HEK293 (cell line): Measurements from ENCODE around the gene PHTF1.

ENCODE experiments used
- KLF10 ChIP-seq: fragments of 450-650 bp; IDR thresholded peaks from 2 replicates; pipeline ENCODE4 v1.5.1; 2018; ENCODE audit warnings: missing biosample characterization, mild to moderate bottlenecking, missing genetic modification characterization
- ZBTB1 ChIP-seq: fragments of 450-650 bp; formaldehyde crosslinking; IDR thresholded peaks from 2 replicates; pipeline ENCODE4 v1.5.1; 2016; ENCODE audit warnings: missing biosample characterization, missing genetic modification characterization
- ZFP3 ChIP-seq: fragments of 450-650 bp; formaldehyde crosslinking; IDR thresholded peaks from 2 replicates; pipeline ENCODE4 v1.5.1; 2016; ENCODE audit warnings: low read depth, missing biosample characterization, missing genetic modification characterization
- ZNF335 ChIP-seq: fragments of 450-650 bp; formaldehyde crosslinking; conservative IDR thresholded peaks from 2 replicates; pipeline ENCODE4 v1.5.1; 2016; ENCODE audit warnings: missing biosample characterization, missing genetic modification characterization
- ZNF707 ChIP-seq: fragments of 450-650 bp; formaldehyde crosslinking; IDR thresholded peaks from 2 replicates; pipeline ENCODE4 v1.5.1; 2016; ENCODE audit warnings: missing biosample characterization, missing genetic modification characterization
- ZNF76 ChIP-seq: fragments of 450-650 bp; formaldehyde crosslinking; IDR thresholded peaks from 2 replicates; pipeline ENCODE4; 2016; ENCODE audit warnings: low read depth, missing biosample characterization, missing genetic modification characterization, borderline replicate concordance
- ZNF777 ChIP-seq: fragments of 450-650 bp; formaldehyde crosslinking; IDR thresholded peaks from 2 replicates; pipeline ENCODE4 v1.5.1; 2017; ENCODE audit warnings: missing biosample characterization, missing genetic modification characterization, borderline replicate concordance
- ZNF791 ChIP-seq: fragments of 450-650 bp; formaldehyde crosslinking; IDR thresholded peaks from 2 replicates; pipeline ENCODE4 v1.5.1; 2016; ENCODE audit warnings: missing biosample characterization, missing genetic modification characterization
- TF ChIP-seq, protein P1 (sequence below): fragments of 450-650 bp; formaldehyde crosslinking; IDR thresholded peaks from 2 replicates; pipeline ENCODE4 v1.5.1; 2016; ENCODE audit warnings: missing biosample characterization, missing genetic modification characterization
- TF ChIP-seq, protein P2 (sequence below): fragments of 450-650 bp; formaldehyde crosslinking; IDR thresholded peaks from 2 replicates; pipeline ENCODE4 v1.5.1; 2017; ENCODE audit warnings: missing biosample characterization, missing genetic modification characterization
- TF ChIP-seq, protein P3 (sequence below): fragments of 450-650 bp; formaldehyde crosslinking; conservative IDR thresholded peaks from 2 replicates; pipeline ENCODE4 v1.5.1; 2016; ENCODE audit warnings: low read depth, missing biosample characterization, missing genetic modification characterization

DNA sequence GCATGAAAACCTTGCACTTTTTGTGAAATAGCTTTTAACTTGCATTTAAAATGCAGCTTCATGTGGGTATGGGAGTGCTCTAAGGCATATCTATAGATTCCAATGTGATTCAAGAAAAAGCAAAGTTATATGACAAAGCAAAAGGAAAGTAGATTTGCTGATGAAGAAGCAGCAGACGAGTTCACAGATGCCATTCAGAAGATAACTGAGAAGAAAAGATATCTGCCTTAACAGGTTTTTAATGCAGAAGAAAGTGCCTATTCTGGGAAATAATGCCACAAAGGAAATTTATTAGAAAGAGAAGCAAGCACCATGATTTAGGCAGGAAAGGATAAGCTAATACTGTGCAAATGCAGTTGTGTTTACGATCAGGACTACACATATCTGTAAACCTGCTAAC, 68.1 kb downstream of the PHTF1 start:
- TF ChIP-seq ZNF707 (tag by site-specific recombination) (no peak), ZNF335 (tag by site-specific recombination) (no peak), ZFP3 (tag by site-specific recombination) (no peak), ZNF777 (no peak), ZBTB1 (tag by site-specific recombination) (no peak), ZNF76 (tag by site-specific recombination) (no peak), ZNF791 (tag by site-specific recombination) (no peak), KLF10 (tag by site-specific recombination) (no peak)
- TF ChIP-seq, protein P1, sequence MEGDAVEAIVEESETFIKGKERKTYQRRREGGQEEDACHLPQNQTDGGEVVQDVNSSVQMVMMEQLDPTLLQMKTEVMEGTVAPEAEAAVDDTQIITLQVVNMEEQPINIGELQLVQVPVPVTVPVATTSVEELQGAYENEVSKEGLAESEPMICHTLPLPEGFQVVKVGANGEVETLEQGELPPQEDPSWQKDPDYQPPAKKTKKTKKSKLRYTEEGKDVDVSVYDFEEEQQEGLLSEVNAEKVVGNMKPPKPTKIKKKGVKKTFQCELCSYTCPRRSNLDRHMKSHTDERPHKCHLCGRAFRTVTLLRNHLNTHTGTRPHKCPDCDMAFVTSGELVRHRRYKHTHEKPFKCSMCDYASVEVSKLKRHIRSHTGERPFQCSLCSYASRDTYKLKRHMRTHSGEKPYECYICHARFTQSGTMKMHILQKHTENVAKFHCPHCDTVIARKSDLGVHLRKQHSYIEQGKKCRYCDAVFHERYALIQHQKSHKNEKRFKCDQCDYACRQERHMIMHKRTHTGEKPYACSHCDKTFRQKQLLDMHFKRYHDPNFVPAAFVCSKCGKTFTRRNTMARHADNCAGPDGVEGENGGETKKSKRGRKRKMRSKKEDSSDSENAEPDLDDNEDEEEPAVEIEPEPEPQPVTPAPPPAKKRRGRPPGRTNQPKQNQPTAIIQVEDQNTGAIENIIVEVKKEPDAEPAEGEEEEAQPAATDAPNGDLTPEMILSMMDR (tag by site-specific recombination), result no peak
- TF ChIP-seq, protein P2, sequence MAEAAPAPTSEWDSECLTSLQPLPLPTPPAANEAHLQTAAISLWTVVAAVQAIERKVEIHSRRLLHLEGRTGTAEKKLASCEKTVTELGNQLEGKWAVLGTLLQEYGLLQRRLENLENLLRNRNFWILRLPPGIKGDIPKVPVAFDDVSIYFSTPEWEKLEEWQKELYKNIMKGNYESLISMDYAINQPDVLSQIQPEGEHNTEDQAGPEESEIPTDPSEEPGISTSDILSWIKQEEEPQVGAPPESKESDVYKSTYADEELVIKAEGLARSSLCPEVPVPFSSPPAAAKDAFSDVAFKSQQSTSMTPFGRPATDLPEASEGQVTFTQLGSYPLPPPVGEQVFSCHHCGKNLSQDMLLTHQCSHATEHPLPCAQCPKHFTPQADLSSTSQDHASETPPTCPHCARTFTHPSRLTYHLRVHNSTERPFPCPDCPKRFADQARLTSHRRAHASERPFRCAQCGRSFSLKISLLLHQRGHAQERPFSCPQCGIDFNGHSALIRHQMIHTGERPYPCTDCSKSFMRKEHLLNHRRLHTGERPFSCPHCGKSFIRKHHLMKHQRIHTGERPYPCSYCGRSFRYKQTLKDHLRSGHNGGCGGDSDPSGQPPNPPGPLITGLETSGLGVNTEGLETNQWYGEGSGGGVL, result no peak
- TF ChIP-seq, protein P3, sequence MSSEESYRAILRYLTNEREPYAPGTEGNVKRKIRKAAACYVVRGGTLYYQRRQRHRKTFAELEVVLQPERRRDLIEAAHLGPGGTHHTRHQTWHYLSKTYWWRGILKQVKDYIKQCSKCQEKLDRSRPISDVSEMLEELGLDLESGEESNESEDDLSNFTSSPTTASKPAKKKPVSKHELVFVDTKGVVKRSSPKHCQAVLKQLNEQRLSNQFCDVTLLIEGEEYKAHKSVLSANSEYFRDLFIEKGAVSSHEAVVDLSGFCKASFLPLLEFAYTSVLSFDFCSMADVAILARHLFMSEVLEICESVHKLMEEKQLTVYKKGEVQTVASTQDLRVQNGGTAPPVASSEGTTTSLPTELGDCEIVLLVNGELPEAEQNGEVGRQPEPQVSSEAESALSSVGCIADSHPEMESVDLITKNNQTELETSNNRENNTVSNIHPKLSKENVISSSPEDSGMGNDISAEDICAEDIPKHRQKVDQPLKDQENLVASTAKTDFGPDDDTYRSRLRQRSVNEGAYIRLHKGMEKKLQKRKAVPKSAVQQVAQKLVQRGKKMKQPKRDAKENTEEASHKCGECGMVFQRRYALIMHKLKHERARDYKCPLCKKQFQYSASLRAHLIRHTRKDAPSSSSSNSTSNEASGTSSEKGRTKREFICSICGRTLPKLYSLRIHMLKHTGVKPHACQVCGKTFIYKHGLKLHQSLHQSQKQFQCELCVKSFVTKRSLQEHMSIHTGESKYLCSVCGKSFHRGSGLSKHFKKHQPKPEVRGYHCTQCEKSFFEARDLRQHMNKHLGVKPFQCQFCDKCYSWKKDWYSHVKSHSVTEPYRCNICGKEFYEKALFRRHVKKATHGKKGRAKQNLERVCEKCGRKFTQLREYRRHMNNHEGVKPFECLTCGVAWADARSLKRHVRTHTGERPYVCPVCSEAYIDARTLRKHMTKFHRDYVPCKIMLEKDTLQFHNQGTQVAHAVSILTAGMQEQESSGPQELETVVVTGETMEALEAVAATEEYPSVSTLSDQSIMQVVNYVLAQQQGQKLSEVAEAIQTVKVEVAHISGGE, result no peak
